HG02943 (cell line): ENCODE data around the gene DDX3X.
"Not testable (repeated sequence)": the region's sequence is repeated elsewhere in the genome, so short reads cannot be mapped to it uniquely, and the experiment has no call there.

Source experiments
- ATAC-seq: cut with Tn5 transposase; IDR thresholded peaks from one replicate; pipeline ENCODE4 v1.9.1; 2021; ENCODE audit warnings: mild to moderate bottlenecking, low read depth, moderate library complexity; ENCODE audit not compliant: unreplicated experiment

The DDX3X gene

DNA sequence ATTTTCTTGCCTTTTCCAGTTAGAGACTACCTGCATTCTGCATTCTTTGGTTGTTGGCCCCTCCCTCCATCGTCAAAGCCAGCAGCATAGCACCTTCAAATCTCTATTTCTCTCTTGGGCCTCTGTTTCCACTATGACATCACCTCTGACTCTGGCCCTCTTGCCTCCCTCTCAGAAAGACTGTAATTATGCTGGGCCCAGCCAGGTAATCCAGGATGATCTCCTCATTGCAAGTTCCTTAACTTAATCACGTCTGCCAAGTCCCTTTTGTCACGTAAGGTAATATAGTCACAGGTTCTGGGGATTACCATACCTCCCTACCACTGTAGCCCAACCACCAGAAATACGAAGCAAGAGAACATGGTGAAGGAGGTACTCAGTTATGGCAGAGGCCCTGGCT lies 73.9 kb downstream of the DDX3X start:
- no peak for ATAC-seq

DNA sequence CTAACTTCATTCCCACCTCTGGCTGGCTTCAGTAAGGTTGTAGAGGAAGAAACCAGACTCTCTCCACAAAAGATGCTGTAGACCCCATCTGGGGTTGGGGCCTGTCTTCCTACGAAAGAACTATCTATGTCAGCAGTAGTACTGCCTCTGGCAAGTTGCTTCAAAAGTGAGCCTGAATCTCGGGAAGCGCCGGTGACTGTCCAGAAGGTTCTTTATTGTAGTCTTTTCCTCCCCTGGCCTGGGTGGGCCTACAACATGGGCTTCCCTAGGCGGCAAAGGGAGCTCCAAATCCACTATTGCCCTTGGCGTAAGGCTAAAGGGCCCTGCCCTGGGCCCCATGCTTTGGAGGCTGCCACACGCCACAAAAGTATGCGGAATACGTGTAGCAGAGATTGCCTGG lies 74.6 kb downstream of the DDX3X start:
- no peak for ATAC-seq

GRCh38 chrX:41409006-41409405 lies 75.0 kb downstream of the DDX3X start:
- no peak for ATAC-seq

GRCh38 chrX:41411222-41411621 lies 77.3 kb downstream of the DDX3X start:
- ATAC-seq: not testable (repeated sequence)

GRCh38 chrX:41412261-41413081 lies 78.5 kb downstream of the DDX3X start:
- ATAC-seq: no peak
